Heart right ventricle (tissue), 16 donors: ENCODE data around the gene TLE3. TPM values are rescaled to one million over a fixed set of nuclear protein-coding genes. Genes with fewer than 3 reads are reported as not detected.

Source experiments
- ATAC-seq, 8 donors: fragments of 200-7000 bp; cut with Tn5 transposase; one replicate each; pipeline ENCODE4 v1.9.1; 2020; ENCODE audit warnings: mild to moderate bottlenecking in 8 of 8, moderate library complexity in 8 of 8, moderate number of reproducible peaks in 1 of 8
- DNase-seq, 2 donors: peaks; one replicate each; pipeline ENCODE4 v3.0.0-alpha.2; 2020
- H3K27ac ChIP-seq, 10 donors: fragments of 200-600 bp; sonication (generic) in 2 of 10; one replicate each; pipeline versions ENCODE4 v1.5.0 to v1.8.0; 2020 to 2022; ENCODE audit warnings: mild to moderate bottlenecking in 3 of 10
- H3K27me3 ChIP-seq, 7 donors: fragments of 200-600 bp; one replicate each; pipeline ENCODE4 v1.8.0; 2021 to 2022; ENCODE audit warnings: mild to moderate bottlenecking in 2 of 7
- H3K36me3 ChIP-seq, 9 donors: fragments of 200-600 bp; sonication (generic) in 1 of 9; one replicate each; pipeline versions ENCODE4 v1.5.0 to v1.8.0; 2020 to 2022; ENCODE audit warnings: mild to moderate bottlenecking in 2 of 9
- H3K4me1 ChIP-seq, 9 donors: fragments of 200-600 bp; sonication (generic) in 1 of 9; one replicate each; pipeline versions ENCODE4 v1.5.0 to v1.8.0; 2020 to 2022; ENCODE audit warnings: mild to moderate bottlenecking in 4 of 9
- H3K4me3 ChIP-seq, 10 donors: fragments of 200-600 bp; sonication (generic) in 2 of 10; one replicate each; pipeline versions ENCODE4 v1.5.0 to v1.8.0; 2020 to 2022; ENCODE audit warnings: mild to moderate bottlenecking in 7 of 10, moderate library complexity in 2 of 10
- H3K9me3 ChIP-seq, 11 donors: fragments of 200-600 bp in 10 of 11; sonication (generic) in 2 of 11; one replicate each; pipeline versions ENCODE4 v1.5.0 to v1.8.0; 2013 to 2022; ENCODE audit warnings: mild to moderate bottlenecking in 2 of 11, control low read depth in 1 of 11, moderate library complexity in 1 of 11
- WGBS, 2 donors: extraction: QIAGEN DNeasy Blood & Tissue Kit; methylation state at CpG; one replicate each; pipeline ENCODE4 v1.1.7; 2013; ENCODE audit warnings: inconsistent platforms in 1 of 2; 5-methylcytosine and 5-hydroxymethylcytosine counted together
- intact Hi-C, 10 donors: fragments of 100-400 bp; cut with DNase I; formaldehyde crosslinking; loops; one replicate each; pipeline versions ENCODE4 v1.11.1 to v1.14.2; 2022
- polyA plus RNA-seq, 2 donors: library from polyadenylated mRNA; stranded (reverse); fragments of 200-250 nt; gene quantifications; one replicate each; pipeline ENCODE4 v1.2.3, GENCODE V29; 2013
- total RNA-seq, 10 donors: library from RNA; stranded (reverse); fragmentation: NEBNext Ultra II Directional in 3 of 10; extraction: Animal tissue kit (Norgen Biotek cat#: 25700) in 3 of 10; gene quantifications; one replicate each; pipeline versions ENCODE4 v1.2.1 to v1.2.4, GENCODE V29; 2021 to 2023
- TF ChIP-seq, protein P1 (sequence below), 9 donors: fragments of 200-600 bp; sonication (generic) in 2 of 9; IDR thresholded peaks; one replicate each; pipeline versions ENCODE4 v1.5.0 to v1.8.0; 2021 to 2022; ENCODE audit warnings: antibody characterized with exemption in 9 of 9, mild to moderate bottlenecking in 5 of 9, moderate library complexity in 1 of 9
- donor health status: Arrhythmogenic right ventricular cardiomyopathy.
- donor health status: ischemic (EF 13 %, LVEDD 7.1; RV severe dilation, severe dysfunction).
- donor health status: healthy with polysubstance abuse.
- donor health status: DM: no; HTN: yes; CAD: no.
- donor health status: DM: no; HTN: no; CAD: no.
- donor health status: ischemic (EF 25% LVEDD 6.9; RV normal size, moderate dysfunction).
- donor health status: ischemic (EF 25% LVEDD 5.7; RV mildly dilated, moderate dysfunction).
- donor health status: healthy.
- donor health status: DM: yes; HTN: yes; CAD: no.
- donor health status: Ischemic cardiomyopathy.
- donor health status: ischemic (EF 35%, LVEDD 5.7; RV mildly dilated, moderate dysfunction).
- donor health status: nonischemic (EF 11% LVEDD 7.7; RV severe dilation, severe dysfunction).
- donor health status: DM: yes; HTN: yes; CAD: no.
- donor health status: PGD.
- donor health status: ischemic (EF 29% LVEDD 5.4; RV normal size, mild dysfunction).
- donor health status: nonischemic (EF 23%, LVEDD 6.1; RV moderate dilation, normal function).

The TLE3 gene
- total and polyA plus RNA-seq, 12 donors = 7.5 to 21.7 (median 12.6) TPM

GRCh38 chr15:70093481-70094319 lies 4.0 kb downstream of the TLE3 start:
- H3K4me3 ChIP-seq = peak overlapping the region in 3 of 10 donors; percentile 2 to 86 (median 69)
- WGBS, 2 donors = 58 to 72% methylated on average over 11 of the region's 11 CpGs
- peak overlapping the region in 2 of 10 donors; percentile 5 to 6 for H3K27ac ChIP-seq
- peaks cover 0 to 4% (median 0%) of the 10 kb centered on the region in 7 donors for H3K27me3 ChIP-seq
- peaks cover 0 to 60% (median 0%) of the 10 kb centered on the region in 9 donors for H3K36me3 ChIP-seq
- TF ChIP-seq, protein P1, sequence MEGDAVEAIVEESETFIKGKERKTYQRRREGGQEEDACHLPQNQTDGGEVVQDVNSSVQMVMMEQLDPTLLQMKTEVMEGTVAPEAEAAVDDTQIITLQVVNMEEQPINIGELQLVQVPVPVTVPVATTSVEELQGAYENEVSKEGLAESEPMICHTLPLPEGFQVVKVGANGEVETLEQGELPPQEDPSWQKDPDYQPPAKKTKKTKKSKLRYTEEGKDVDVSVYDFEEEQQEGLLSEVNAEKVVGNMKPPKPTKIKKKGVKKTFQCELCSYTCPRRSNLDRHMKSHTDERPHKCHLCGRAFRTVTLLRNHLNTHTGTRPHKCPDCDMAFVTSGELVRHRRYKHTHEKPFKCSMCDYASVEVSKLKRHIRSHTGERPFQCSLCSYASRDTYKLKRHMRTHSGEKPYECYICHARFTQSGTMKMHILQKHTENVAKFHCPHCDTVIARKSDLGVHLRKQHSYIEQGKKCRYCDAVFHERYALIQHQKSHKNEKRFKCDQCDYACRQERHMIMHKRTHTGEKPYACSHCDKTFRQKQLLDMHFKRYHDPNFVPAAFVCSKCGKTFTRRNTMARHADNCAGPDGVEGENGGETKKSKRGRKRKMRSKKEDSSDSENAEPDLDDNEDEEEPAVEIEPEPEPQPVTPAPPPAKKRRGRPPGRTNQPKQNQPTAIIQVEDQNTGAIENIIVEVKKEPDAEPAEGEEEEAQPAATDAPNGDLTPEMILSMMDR (IDR thresholded peaks at IDR 0.05) = no peak
- no peak for ATAC-seq
- peaks cover 18 to 85% (median 72%) of the 10 kb centered on the region in 9 donors for H3K4me1 ChIP-seq
- H3K9me3 ChIP-seq = no peaks in the 10 kb centered on the region
- intact Hi-C loops = loop anchor here in 7 of 10 donors (5.0 to 10.0 kb wide), 9 partner anchors 171 to 619 kb away; no protein-coding TSS in a partner anchor
- DNase-seq = no peak

DNA sequence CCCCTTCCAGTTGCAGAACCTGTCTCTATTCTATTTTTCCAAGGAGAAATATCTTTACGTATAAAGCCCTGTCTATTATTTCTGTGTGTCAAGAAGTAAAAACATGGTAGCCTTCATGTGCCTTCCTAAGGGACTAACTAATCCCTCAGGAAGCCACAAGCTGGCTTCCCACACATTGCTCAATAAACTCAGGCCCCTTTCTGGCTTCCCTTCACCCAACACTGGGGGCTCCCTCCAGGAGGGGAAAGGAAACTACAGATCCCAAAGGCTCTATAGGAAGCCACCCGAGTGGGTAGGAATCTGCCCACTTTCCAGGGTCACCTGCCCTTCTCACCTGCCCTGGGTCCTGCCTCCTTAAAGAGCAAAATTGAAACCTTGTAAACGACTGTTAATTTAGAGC lies 4.6 kb downstream of the TLE3 start:
- TF ChIP-seq, protein P1 (IDR thresholded peaks at IDR 0.05) = no peak
- H3K27ac ChIP-seq = peak overlapping the region in 1 of 10 donors; percentile 6
- no peak for ATAC-seq
- 47 to 58% methylated on average over 3 of the region's 3 CpGs for WGBS, 2 donors
- peaks cover 13 to 85% (median 72%) of the 10 kb centered on the region in 9 donors for H3K4me1 ChIP-seq
- no peaks in the 10 kb centered on the region for H3K9me3 ChIP-seq
- intact Hi-C loops = loop anchor here in 7 of 10 donors (5.0 to 10.0 kb wide), 9 partner anchors 172 to 618 kb away; no protein-coding TSS in a partner anchor
- H3K4me3 ChIP-seq = no peak overlapping the region
- DNase-seq = no peak
- H3K36me3 ChIP-seq = peaks cover 0 to 64% (median 0%) of the 10 kb centered on the region in 9 donors
- H3K27me3 ChIP-seq = peaks cover 0 to 4% (median 0%) of the 10 kb centered on the region in 7 donors

DNA sequence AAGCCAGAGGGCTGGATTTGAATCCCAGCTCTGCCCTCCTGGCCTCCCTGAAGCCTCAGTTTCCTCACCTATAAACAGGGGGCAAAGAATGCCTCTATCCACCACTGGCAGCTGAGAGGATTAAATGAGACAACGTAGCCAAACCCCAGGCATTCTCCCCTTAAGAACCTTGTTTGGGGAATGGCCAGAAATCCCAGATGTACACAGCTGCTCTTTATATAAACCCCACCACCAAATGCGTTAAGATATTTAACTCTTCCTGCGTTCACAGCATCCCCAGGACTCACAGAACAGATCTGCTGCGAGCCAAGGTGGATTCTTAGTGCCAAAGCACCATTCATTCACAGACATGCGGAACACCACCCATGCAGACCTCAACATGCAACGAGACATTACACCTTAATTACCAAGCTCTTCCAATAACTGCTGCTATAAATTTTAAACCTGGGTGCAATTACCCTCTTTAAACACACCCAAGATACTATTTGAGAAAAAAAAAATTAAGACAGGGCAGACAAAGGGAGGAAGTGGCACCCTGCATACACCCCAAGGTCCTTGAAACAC lies 5.2 kb downstream of the TLE3 start:
- Histone ChIP-seq H3K9me3 (no peaks in the 10 kb centered on the region), H3K36me3 (peaks cover 0 to 69% (median 0%) of the 10 kb centered on the region in 9 donors), H3K27me3 (peaks cover 0 to 4% (median 0%) of the 10 kb centered on the region in 7 donors), H3K27ac (no peak overlapping the region), H3K4me1 (peaks cover 13 to 88% (median 76%) of the 10 kb centered on the region in 9 donors), H3K4me3 (no peak overlapping the region)
- DNase-seq (no peak), ATAC-seq (no peak)
- TF ChIP-seq, protein P1 (IDR thresholded peaks at IDR 0.05) = no peak
- 74 to 83% methylated on average over 6 of the region's 6 CpGs for WGBS, 2 donors
- intact Hi-C loops = loop anchor here in 7 of 10 donors (5.0 to 10.0 kb wide), 9 partner anchors 172 to 618 kb away; no protein-coding TSS in a partner anchor

DNA sequence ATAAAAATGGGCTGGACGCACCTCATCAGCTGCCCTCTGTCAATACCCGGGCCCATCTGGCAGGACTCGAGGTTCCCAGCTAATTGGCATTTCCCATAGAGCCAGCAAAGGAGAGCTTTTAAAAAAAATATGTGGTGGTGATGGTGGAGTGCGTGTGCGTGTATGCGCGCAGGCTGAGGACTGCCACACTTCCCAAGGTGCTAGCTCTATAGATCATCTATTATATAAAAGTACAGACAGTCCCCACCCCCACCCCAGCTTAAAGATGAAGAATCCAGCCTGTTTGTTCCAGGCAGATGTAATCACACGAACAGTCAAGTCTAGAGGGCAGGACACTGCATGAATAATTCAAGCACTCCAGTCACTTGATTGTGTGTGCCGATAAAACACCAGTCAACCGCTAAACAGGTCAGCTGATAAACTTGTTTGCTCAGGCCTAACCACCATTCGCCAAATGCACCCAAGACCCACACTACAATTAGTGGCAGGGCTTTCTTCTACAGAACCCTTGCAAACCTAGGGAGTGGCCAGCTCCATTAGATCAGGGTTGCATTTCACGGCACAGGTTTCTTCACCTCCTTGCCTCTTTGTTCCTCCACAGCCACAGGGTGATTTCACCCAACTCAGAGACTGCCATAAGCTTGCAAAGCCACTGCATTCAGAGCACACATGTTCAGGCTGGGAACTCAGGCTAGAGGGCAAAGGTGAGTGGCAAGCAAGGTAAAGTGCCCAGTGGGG lies 5.8 kb downstream of the TLE3 start:
- ATAC-seq = no peak
- Histone ChIP-seq H3K9me3 (no peaks in the 10 kb centered on the region), H3K27me3 (peaks cover 0 to 4% (median 0%) of the 10 kb centered on the region in 7 donors), H3K27ac (no peak overlapping the region), H3K36me3 (peaks cover 0 to 75% (median 0%) of the 10 kb centered on the region in 9 donors), H3K4me3 (no peak overlapping the region), H3K4me1 (peaks cover 13 to 90% (median 79%) of the 10 kb centered on the region in 9 donors)
- intact Hi-C loops = loop anchor here in 7 of 10 donors (5.0 to 10.0 kb wide), 9 partner anchors 173 to 617 kb away; no protein-coding TSS in a partner anchor
- 88 to 89% methylated on average over 12 of the region's 12 CpGs for WGBS, 2 donors
- TF ChIP-seq, protein P1 (IDR thresholded peaks at IDR 0.05) = no peak
- DNase-seq = no peak
